MM.1S (cell line): ENCODE measurements around the gene TMED7.

Experiments
- EZH2 ChIP-seq: fragments of 300-600 bp; sonication (generic); optimal IDR thresholded peaks from 2 replicates; pipeline ENCODE3; 2017; ENCODE audit warnings: low read depth, mild to moderate bottlenecking, antibody characterized with exemption, low read length, mixed read lengths
- EZH2phosphoT487 ChIP-seq: fragments of 300-600 bp; sonication (generic); IDR thresholded peaks from 2 replicates; pipeline ENCODE4 v1.6.1; 2018; ENCODE audit warnings: antibody characterized with exemption, low read length

DNA sequence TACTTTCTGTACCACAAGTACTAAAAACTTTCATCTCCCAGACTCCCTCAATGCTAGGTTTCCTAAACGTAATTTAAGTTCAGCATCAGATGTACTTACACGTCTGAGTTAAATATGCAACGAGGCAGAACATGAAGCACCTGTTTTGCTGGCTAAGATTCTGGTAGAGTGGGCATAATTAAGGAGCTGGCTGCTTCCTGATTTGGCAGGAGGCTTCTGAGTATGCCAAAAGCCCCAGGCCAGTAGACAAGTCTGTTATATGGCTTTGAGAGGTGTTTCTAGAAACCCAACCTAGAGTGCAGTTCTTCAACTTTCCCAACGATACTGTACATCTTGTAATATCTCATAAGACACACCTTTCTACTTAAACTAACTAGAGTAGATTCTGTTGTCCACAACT is 37.2 kb downstream of the TMED7 start:
- TF ChIP-seq EZH2phosphoT487 (no peak), EZH2 (no peak)
